Muscle of leg (tissue), 11 donors: Measurements from ENCODE around the gene JAML. TPM values are rescaled to one million over a fixed set of nuclear protein-coding genes. Genes with fewer than 3 reads are reported as not detected.
A peak's percentile ranks its signal among the peaks of the same experiment; 100 is the strongest.

Source experiments
- DNase-seq: peaks from one replicate; pipeline ENCODE4 v3.0.0; 2013
- H3K27ac ChIP-seq: one replicate; pipeline ENCODE4 v1.5.1; 2013; ENCODE audit warnings: mild to moderate bottlenecking, low read length, control low read depth
- H3K27me3 ChIP-seq: one replicate; pipeline ENCODE4 v1.6.1; 2013; ENCODE audit warnings: low read length; ENCODE audit not compliant: control insufficient read depth, insufficient read depth
- H3K36me3 ChIP-seq: one replicate; pipeline ENCODE4 v1.6.1; 2013; ENCODE audit warnings: low read length; ENCODE audit not compliant: control insufficient read depth, insufficient read depth
- H3K4me1 ChIP-seq: one replicate; pipeline ENCODE4 v1.6.1; 2013; ENCODE audit warnings: low read length; ENCODE audit not compliant: control insufficient read depth, insufficient read depth
- H3K4me3 ChIP-seq: one replicate; pipeline ENCODE4 v1.5.1; 2013; ENCODE audit warnings: low read length, control low read depth
- H3K9me3 ChIP-seq: replicated peaks from 2 replicates; pipeline ENCODE4 v1.6.1; 2013; ENCODE audit warnings: low read depth, low read length; ENCODE audit not compliant: control insufficient read depth
- WGBS: methylation state at CpG from one replicate; pipeline ENCODE4 v1.1.5; 2013; ENCODE audit warnings: missing lambda C conversion rate; ENCODE audit not compliant: insufficient coverage; 5-methylcytosine and 5-hydroxymethylcytosine counted together
- polyA plus RNA-seq, 8 donors: library from polyadenylated mRNA; unstranded; fragments of 120-200 nt; gene quantifications; one replicate each; pipeline versions ENCODE4 v1.2.1 to v1.2.3, GENCODE V29; 2013; ENCODE audit warnings: inconsistent platforms in 1 of 8, low replicate concordance in 1 of 8; ENCODE audit not compliant: insufficient read length in 8 of 8, insufficient read depth in 1 of 8
- total RNA-seq: library from RNA; stranded (reverse); fragments of 120-200 nt; gene quantifications from one replicate; pipeline ENCODE4 v1.2.4, GENCODE V29; 2013

Gene JAML
- total and polyA plus RNA-seq, 9 donors: 1.2 to 5.3 (median 2.3) TPM

GRCh38 chr11:118161786-118162185 is 63.0 kb downstream of the JAML start:
- no peak for DNase-seq
- no peaks in the 10 kb centered on the region for H3K36me3 ChIP-seq
- no peak overlapping the region for H3K27ac ChIP-seq
- WGBS: 68% methylated on average over 4 of the region's 6 CpGs
- H3K9me3 ChIP-seq: no peaks in the 10 kb centered on the region
- peaks cover 3% of the 10 kb centered on the region for H3K4me1 ChIP-seq
- H3K27me3 ChIP-seq: peaks cover 50% of the 10 kb centered on the region
- H3K4me3 ChIP-seq: no peak overlapping the region

DNA sequence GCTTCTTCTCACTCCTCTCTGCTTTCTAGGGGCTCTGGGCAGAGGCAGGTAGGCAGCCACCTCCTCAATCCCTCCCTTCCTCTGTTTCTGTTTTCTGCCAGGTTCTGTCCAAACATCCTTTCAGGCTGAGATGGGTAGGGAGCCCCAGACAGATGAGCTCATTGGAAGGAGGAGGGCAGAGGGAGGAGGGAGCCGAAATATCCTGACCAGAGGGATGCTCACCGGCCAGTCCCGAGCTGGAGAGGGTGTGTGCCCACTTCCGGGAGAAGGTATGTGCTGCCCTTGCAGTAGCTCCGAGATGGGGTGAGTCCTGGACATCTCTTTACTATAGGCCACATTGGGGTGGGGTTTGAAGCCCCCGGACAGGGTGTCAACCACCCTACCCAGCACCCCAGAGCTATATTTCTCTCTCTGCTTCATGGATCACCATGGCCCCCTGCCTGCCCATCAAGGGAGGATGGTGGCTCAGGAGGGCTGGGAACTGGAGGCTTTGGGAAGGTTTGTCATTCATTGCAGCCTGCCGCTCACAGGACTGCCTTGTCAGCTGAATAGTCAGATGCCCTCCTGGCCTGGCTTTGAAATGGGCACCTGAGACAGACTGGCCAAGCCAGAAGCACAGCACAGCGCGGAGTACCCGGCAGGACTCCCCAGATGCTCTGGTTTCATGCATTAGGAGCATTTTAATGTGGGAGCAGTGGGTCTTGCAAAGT is 67.5 kb downstream of the JAML start:
- Histone ChIP-seq H3K36me3 (no peaks in the 10 kb centered on the region), H3K27me3 (peaks cover 77% of the 10 kb centered on the region), H3K9me3 (no peaks in the 10 kb centered on the region), H3K27ac (no peak overlapping the region), H3K4me1 (peaks cover 15% of the 10 kb centered on the region), H3K4me3 (no peak overlapping the region)
- DNase-seq: no peak
- WGBS: 25% methylated on average over 4 of the region's 10 CpGs

DNA sequence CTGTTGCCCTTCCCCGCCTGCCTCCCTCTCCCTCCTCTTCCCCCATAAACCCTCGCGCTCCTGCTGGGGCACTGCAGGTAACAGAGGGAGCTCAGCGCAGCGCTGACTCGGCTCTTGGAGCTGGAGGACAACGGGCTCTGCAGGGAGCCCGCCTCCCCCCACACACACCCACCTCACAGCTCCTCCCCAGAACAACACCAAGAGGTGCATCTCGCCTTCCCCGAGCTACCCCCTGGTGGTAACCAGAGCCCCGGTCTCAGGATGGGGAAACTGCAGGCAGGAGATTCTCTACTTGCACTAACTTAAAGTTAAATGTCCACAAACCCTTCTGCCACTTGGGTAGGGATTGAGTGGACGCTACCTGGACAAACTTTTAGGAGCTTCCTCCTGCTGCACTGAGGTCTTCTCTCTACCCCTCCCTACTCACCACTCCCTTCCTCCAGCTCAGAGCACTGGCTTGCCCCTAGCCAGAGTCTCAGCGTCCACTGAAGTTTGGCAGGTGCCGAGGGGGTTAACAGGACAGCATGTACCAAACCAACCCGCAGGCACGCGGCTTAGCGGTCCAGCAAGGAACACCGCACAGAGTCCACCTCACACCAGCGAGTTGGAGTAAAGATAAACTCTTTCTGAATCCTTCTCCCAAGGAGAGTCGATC is 68.2 kb downstream of the JAML start:
- WGBS: 1% methylated on average over 14 of the region's 21 CpGs
- H3K4me3 ChIP-seq: no peak overlapping the region
- H3K4me1 ChIP-seq: peaks cover 20% of the 10 kb centered on the region
- no peak for DNase-seq
- H3K27me3 ChIP-seq: peaks cover 77% of the 10 kb centered on the region
- H3K27ac ChIP-seq: no peak overlapping the region
- H3K9me3 ChIP-seq: no peaks in the 10 kb centered on the region
- H3K36me3 ChIP-seq: no peaks in the 10 kb centered on the region

GRCh38 chr11:118155776-118156530 is 68.9 kb downstream of the JAML start:
- no peak for DNase-seq
- 42% methylated on average over 7 of the region's 11 CpGs for WGBS
- H3K4me1 ChIP-seq: peaks cover 20% of the 10 kb centered on the region
- no peaks in the 10 kb centered on the region for H3K36me3 ChIP-seq
- no peak overlapping the region for H3K4me3 ChIP-seq
- H3K9me3 ChIP-seq: no peaks in the 10 kb centered on the region
- H3K27ac ChIP-seq: no peak overlapping the region
- peaks cover 84% of the 10 kb centered on the region for H3K27me3 ChIP-seq

GRCh38 chr11:118154641-118155040 is 70.2 kb downstream of the JAML start:
- Histone ChIP-seq H3K27me3 (peaks cover 91% of the 10 kb centered on the region), H3K4me1 (peaks cover 20% of the 10 kb centered on the region), H3K36me3 (no peaks in the 10 kb centered on the region), H3K9me3 (no peaks in the 10 kb centered on the region), H3K4me3 (no peak overlapping the region), H3K27ac (no peak overlapping the region)
- no peak for DNase-seq
- 71% methylated on average over 1 of the region's 1 CpG for WGBS

DNA sequence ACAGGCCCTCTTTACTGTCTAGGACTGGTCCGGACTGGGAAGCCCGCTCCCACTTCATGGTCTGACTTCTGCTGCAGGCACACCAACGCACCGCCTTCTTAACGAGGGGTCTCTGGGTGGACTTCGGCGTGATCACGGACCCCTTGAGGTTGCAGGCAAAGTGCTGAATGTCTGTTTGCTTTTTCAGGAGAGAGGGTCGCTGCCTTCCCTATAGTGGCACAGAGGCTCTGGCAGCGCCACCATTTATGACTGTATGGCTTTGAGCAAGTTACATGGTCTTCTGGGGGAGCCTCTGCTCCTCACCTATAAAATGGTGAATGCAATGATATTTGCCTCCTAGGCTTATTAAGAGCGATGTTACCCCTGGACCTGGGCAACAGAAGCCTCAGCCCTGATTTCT is 70.8 kb downstream of the JAML start:
- H3K27me3 ChIP-seq: peaks cover 93% of the 10 kb centered on the region

DNA sequence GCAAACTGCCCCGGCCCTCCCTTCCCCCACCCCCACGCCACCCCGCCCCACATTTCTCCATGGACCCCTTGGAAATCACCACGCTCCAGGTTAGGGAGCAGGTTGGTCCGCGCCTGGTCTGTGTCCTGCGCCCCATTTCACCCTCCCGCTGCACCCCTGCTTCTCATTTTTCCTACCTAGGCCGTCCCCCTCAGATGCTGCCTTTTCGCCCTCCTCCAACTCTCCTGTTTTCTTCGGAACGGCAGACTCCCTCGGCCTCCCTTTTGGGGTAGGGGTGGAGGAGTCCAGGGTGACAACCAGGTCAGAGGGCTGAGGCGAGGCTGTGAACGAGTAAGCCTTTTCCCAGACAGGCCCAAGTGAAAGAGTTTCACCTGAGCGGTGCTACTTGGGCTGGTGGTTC is 71.3 kb downstream of the JAML start:
- WGBS: 3% methylated on average over 9 of the region's 16 CpGs
- H3K9me3 ChIP-seq: no peaks in the 10 kb centered on the region
- H3K27ac ChIP-seq: no peak overlapping the region
- no peaks in the 10 kb centered on the region for H3K36me3 ChIP-seq
- no peak overlapping the region for H3K4me3 ChIP-seq
- H3K27me3 ChIP-seq: peaks cover 92% of the 10 kb centered on the region
- DNase-seq: no peak
- peaks cover 20% of the 10 kb centered on the region for H3K4me1 ChIP-seq

More for the DNA sequence above, 70.8 kb downstream of the JAML start:
- Histone ChIP-seq H3K4me3 (no peak overlapping the region), H3K9me3 (no peaks in the 10 kb centered on the region), H3K27ac (no peak overlapping the region), H3K36me3 (no peaks in the 10 kb centered on the region), H3K4me1 (peaks cover 20% of the 10 kb centered on the region)
- 48% methylated on average over 8 of the region's 11 CpGs for WGBS
- DNase-seq: no peak

GRCh38 chr11:118152552-118153471 is 72.0 kb downstream of the JAML start, which contains the start of gene SCN4B:
SCN4B (minus strand) TSS chr11:118152823; CDS start chr11:118152673, 150 bp downstream.
- H3K36me3 ChIP-seq: no peaks in the 10 kb centered on the region
- H3K27ac ChIP-seq: no peak within 1 kb of the TSS
- no peaks in the 10 kb centered on the region for H3K9me3 ChIP-seq
- H3K4me3 ChIP-seq: peak within 1 kb of the TSS; percentile 49
- under 1% methylated on average over 82 of the region's 88 CpGs for WGBS
- H3K4me1 ChIP-seq: peaks cover 20% of the 10 kb centered on the region
- peaks cover 89% of the 10 kb centered on the region for H3K27me3 ChIP-seq
- peak; percentile 87 for DNase-seq

GRCh38 chr11:118152020-118152551 is 72.7 kb downstream of the JAML start:
- Histone ChIP-seq H3K9me3 (no peaks in the 10 kb centered on the region), H3K27ac (no peak overlapping the region), H3K36me3 (no peaks in the 10 kb centered on the region), H3K4me3 (peak overlapping the region; percentile 49), H3K27me3 (peaks cover 87% of the 10 kb centered on the region), H3K4me1 (peaks cover 22% of the 10 kb centered on the region)
- 8% methylated on average over 10 of the region's 16 CpGs for WGBS
- DNase-seq: no peak
